Fibroblast of gingiva (primary cell): Measurements from ENCODE around the gene MPPED1.

Experiments used
- DNase-seq: peaks from one replicate; pipeline ENCODE4 v3.0.0-alpha.2; 2011; ENCODE audit warnings: low read depth

The MPPED1 gene

DNA sequence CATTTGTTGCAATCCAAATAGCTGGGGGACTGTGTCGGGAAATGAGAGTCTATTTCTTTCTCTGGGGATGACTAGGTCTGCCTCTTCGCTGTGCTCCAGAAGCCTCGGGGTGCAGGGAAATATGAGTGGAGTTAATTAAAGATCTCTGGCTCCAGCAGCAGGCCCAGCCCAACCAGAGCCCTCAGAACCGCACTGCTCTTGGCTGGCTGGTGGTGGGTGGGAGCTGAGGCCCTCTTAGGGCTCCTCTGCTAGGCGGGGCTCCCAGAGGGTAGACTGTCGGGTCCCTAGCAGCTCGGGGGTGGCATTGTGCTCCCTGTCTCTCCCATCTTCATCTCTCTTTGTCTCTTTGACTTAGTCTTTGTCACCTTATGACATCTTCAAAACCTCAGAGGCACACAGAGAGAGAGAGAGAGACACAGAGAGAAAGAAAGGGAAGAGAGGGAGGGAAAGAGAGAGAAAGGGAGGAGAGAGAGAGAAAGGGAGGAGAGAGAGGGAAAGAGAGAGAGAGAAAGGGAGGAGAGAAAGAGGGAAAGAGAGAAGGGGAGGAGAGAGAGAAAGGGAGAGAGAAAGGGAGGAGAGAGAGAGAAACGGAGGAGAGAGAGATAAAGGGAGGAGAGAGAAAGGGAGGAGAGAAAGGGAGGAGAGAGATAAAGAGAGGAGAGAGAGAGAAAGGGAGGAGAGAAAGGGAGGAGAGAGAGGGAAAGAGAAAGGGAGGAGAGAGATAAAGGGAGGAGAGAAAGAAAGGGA, 20.2 kb downstream of the MPPED1 start:
- DNase-seq: no peak

DNA sequence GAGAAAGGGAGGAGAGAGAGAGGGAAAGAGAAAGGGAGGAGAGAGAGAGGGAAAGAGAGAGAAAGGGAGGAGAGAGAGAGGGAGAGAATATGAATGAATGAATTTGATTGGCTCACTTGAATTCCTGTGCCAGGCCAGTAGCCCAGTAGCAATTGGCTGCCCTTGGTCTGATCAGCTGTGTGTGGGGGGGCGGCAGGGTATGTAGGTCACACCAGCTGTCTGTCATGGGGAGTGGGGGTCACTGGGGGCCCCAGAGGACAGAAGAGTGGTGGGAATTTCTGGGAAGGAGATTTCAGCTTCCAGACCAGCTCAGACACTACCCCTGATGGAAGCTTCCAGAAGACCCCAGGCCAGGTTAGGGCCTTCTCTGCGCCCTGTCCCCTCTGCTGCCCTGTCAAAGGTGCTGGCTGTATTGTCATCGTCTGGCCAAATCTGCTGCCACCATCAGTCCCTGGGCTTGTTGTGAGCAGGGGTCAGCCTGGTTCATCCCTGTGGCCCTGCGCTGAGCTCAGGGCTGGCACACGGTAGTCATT, 21.1 kb downstream of the MPPED1 start:
- DNase-seq: no peak

DNA sequence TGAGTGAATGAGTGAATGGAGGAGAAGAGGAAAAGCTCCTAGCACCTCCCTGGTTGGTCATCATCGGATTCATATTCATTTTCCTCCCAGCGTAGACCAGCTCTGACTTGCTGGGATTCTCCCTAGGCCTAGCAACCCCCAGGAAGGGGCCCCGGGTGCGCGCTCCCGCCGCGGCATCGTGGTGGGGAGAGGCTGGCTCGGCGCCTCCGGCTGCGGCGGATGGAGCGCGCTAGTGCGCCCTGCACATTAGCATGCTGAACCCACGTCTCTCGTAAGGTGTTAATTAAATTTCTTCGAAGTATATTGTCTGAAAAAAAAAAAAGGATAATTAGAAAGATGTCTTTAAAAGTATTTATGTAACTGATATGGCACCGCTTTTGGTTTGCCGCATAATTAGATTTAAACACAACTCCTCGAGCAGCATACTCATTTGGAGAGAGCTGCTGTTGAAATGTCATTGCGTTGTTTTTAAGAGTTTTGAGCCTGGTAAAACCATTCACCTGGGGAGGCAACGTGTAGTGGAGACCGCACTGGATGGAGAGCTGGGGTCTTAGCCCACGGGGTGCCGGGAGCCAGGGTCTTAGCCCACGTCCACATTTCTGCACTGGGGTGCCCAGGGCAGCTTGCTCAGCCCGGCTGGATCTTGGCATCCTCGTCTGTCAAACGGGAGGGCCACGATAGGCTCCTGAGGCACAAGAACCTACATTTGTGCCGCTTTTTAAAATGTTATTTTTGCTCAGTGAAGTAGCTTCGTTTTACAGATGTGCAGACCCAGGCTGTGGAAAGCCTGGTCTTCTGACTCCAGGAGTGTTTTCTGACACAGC, 21.8 kb downstream of the MPPED1 start:
- no peak for DNase-seq

DNA sequence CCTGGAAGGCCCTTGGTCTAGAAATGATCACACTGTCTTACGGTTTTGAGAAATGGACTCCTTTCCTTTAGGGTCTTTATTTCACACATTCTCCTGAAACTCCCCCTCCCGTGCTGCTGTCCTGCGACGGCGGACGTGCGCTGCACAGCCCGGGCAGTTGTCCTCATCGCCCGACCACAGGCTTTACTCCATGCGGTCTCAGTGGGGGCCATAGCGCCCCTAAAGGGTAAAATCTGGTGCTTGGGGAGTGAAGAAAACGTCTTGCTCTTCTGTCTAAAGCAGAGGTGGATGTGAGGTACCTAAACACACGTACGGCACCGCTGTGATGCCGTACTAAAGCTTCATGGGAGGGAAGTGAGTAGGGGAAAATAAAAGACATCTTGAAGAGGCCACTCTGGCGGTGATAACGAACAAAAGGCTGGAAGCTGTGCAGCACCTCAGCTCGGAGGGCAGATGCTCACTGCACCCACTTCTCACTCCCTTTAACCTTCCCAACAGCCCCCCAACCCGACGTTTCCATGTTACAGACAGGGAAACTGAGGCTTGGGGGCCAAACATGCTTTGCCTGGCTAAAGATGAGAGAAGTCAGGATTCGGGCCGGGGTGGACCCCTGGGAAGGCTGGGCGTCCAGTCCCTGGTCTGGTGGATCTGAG, 22.6 kb downstream of the MPPED1 start:
- DNase-seq: no peak

DNA sequence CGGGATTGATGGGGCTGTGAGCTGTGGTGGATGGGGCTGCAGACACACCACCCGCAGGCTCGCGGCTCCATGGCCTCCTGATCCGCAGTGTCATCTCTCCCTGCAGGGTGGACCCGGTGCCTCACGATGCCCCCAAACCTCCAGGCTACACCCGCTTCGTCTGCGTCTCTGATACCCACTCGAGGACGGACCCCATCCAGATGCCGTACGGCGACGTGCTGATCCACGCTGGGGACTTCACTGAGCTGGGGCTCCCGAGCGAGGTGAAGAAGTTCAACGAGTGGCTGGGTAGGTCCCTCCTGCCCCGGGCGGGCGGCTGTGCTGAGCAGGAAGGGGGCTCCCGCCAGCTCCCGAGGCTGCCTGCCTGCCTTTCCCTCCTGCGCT, 23.1 kb downstream of the MPPED1 start:
- no peak for DNase-seq

DNA sequence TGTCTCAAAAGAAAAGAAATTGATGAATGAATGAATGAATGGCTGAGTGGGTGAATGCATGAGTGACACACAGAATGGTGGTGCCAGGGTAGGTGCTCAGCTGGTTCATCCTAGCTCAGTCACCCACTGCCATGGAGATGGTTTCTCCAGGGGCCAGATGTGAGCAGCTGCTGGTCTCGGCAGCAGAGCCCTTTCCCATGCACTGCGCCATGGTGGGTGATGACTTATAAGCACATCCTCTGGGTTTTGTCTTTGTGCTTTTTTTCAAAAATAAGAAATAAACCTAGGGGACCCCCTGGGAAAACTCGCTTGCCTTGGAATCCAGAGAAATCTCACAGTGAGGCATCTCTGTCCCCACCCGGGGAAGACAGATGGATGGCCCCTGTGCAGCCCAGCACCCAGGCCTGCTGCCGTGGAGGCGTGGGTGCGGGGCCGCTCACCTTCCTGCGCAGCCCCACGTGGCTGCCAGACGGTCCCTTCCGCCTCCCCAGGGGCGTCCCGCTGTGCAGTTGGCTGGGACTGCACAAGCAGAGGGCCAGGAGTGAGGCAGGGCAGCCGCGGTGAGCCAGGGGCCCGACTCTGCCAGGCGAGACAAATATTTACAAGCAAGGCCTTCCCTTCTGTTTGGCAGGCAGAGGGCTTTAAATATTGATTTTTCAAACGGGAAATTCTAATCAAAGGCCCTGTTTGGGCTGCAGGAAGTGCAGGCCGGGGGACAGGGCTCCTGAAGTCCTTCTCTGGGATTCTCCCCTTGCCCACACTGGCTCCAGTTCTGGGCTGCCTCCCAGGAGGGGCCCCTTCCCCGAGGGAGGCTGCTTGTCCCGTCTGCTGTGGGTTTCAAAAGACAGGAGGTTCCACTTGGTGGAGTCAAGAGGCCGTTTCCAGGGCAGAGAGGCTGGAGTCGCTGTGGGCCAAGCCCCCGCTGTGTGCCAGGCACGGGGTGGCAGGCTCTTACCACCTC, 24.3 kb downstream of the MPPED1 start:
- no peak for DNase-seq

DNA sequence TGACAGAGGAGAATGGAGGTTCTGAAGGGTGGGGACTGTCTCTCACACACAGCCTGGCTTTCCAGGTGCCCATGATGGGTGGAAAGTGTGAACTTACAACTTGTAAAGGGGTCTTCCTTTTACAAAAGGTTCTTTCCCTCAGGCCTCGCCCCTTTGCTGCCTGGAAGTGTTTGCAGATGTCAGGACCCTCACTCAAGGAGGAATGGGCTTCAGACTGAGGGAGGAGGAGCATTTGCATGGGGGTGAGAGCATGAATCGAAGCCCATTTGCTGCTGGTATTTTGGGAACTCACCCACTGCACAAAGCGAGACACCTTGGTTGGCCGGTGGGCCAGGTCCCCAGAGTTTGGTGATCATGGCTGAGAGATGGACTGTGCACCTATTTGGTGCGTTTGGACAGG, 25.1 kb downstream of the MPPED1 start:
- DNase-seq: no peak

DNA sequence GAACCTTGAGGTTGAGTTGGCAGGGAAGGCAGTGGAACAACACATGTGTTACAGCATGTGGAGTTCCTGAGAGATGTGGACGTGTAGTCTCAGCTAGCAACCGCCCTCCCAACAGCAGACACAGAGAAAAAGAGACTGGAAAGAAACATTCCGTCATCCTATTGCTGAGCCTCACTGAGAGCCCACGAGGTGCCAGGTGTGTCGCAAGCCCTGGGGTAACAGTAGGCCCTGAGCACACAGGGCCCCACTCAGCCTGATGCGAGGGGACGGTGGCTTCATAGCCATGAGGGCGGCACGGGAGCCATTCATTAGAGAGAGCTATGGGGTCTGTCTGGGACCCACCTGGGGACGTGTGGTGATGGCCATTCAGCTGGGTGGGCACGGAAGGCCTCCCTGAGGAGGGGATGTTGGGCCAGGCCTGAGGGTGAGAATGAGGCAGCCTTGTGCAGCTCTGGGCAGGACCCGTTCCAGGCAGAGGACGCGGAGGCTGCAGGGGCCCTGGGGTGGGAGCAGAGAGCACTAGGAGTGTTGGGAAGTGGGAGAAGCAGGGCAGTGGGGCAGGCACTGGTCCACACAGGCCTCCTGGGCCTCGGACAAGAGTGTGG, 26.2 kb downstream of the MPPED1 start:
- DNase-seq: no peak

DNA sequence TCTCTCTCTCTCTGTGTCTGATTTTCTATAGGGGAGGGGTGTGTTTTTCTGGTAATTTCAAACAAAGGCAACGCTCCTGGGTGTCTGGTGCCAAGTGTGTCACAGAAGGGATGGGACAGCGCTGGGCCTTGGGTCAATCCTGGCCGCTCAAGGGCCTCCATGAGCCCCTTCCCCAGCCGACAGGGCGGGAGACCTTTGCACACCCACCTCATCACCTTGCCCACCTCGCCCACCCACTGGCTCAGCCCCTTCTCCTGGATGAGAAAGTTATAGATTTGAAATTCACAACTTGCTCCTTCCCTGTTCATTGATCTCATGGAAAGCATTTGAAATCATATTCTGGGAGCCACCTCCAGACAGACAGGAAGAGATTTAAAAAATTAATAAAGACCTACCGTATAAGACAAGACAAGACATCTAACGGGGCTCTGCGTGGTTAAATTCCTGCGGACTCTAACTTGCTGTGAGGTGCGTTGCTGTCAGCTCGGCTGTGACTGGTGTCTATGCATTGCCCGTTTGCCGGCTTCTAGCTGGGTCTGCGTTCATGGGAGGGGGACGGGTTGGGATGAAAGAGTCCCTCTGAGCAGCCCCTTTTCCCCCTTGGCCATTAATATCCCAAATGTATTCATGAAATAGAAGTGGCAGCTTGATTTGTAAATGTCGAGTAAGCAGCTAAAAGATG, 27.0 kb downstream of the MPPED1 start:
- no peak for DNase-seq

DNA sequence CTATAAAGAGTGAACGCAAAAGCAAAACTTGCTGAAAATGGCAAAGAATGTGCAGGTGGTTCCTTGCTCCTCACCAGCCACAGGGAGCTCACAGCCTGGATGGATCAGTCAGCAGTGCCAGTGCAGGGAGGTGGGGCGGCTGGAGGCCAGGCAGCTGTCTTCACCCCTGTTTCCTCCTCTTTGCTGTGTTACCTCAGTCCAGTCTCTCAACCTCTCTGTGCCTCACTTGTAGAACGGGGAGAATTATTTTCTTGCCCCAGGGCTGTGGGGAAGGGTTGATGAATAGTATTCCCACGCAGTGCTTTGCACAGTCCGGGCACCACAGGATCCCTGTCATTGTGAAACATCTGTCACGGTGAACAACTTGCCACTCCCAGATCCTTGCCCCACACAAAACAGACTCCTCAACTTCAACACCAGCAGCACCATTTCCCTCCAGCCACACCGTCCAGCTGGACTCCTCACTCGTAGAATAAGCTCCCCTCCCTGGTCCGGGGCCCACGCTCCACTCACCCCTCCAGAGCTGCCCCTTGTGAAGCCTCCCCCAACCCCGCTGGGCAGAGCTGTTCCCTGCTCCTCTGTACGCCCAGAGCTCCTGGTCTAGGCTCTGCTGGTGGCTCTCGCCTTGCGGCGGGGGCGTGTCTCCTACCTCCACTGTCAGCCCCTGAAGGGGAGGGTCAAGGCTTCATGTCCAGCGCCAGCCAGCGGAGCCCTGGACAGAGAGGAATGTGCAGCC, 27.7 kb downstream of the MPPED1 start:
- no peak for DNase-seq

DNA sequence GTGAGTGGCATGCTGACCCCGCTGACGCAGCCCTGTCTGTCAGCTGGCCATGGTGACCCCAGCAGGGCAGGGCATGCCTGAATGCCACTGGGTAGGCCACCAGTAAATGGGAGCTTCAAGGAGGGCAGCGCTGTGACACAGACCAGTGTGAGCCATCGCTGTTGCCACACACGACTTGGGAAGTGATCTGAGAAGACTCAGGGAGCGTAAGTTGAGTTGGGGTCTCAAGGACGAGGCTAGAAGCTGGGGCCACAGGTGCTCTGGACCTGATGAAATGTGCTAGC, 28.2 kb downstream of the MPPED1 start:
- DNase-seq: no peak

DNA sequence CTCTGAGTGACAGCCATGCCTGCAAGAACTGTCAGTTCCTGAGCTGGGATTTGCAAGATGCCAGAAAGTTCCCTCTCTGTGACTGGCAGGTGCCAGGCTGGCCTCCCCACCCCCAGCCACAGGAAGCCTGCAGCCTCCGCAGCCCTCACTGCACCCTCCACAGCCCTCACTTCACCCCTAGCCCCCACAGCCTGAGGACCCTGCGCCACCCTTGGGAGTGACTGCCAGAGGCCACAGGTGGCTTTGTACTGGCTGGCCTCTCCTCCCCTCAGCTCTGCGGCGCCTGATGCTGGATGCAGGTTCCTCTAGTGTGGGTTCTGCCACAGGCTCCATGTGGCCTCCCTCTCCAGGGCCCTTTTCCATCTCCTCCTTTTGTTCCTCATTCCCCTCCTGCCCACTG, 28.7 kb downstream of the MPPED1 start:
- no peak for DNase-seq

DNA sequence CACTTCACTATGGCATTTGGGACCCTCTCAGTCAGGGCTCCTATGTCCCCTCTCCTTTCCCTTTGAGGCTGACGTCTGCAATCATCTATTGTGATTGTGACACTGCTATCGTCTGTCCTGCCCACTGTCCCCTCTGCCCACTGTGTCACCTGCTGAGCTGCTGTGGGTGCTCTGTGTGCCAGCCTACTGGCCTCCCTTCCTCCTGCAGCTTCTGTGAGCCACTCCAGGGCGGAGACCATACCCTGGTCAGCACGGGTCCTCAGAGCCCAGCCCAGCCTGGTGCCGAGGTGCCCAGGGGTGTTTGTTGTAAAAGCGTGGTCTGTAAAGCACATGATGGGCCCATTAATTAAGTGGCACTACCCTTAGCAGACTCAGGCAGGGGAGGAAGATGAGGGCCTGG, 29.4 kb downstream of the MPPED1 start:
- no peak for DNase-seq

DNA sequence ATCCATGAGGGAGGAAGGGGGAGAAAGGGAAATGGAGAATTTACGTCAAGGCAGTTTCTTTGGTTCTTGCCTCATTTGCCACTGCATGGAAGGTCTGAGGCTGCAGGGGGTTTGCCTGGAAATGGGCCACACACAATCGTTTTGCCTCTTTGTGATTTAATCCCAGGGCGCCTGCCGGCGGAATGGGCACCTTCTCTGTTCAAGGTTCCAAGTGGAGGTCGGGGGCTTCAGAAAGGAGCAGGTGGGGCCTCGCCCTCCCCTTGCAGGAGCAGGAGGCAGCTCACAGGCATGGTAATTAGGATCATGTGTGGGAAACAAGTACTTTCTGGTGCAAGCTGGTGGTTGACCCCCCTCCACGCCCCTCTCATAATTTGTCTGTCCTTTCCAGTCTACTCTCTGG, 29.9 kb downstream of the MPPED1 start:
- DNase-seq: no peak

DNA sequence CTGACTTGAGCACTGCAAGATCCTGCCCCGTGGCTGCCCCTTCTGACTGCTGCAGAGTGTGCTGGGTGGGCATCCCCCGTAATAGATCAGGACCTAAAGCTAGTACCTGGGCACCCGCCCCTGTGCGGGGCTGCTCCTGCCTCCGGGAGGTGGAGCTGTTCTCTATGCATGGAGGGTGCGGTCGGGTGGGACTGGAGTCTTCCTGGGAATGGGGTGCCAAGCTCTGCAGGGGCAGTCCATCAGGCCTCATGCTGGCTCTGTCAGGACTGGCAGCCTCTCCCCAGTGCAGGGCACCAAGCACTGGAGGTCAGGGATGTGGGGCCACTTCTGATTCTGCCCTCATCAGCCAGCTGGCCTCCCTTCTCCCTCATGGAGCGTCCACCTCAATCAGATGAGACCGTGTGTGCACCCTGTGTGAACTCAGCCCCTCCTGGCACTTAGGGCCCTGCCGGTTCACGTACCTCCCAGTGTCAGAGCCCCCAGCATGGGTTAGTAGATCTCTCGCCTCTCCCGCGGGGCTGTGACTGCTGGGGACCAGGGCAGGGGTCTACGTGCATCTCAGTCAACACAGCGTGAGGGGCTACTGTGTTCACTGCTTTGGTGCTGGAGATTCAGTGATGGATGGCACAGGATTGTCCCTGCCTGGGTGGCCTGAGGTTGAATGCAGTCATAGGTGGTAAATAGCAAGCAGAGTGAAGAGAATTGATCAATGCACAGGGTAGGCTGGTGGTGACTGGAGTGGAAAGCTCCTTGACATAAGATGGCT, 30.8 kb downstream of the MPPED1 start:
- DNase-seq: no peak

DNA sequence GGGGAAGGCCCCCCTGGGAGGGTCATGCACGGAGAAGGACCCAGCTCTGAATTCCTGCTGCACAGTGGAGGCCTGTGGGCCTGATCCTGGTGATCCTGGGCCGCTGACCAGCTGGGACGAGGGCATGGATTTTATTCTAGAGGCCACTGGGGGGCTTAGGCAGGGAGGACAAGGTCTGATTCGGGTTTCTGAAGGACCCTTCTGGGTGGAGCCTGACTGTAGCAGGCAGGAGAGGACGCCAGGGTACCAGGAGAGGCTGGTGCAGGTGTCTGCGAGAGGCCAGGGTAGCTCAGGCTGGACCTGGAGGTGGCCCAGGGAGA, 31.3 kb downstream of the MPPED1 start:
- DNase-seq: no peak

DNA sequence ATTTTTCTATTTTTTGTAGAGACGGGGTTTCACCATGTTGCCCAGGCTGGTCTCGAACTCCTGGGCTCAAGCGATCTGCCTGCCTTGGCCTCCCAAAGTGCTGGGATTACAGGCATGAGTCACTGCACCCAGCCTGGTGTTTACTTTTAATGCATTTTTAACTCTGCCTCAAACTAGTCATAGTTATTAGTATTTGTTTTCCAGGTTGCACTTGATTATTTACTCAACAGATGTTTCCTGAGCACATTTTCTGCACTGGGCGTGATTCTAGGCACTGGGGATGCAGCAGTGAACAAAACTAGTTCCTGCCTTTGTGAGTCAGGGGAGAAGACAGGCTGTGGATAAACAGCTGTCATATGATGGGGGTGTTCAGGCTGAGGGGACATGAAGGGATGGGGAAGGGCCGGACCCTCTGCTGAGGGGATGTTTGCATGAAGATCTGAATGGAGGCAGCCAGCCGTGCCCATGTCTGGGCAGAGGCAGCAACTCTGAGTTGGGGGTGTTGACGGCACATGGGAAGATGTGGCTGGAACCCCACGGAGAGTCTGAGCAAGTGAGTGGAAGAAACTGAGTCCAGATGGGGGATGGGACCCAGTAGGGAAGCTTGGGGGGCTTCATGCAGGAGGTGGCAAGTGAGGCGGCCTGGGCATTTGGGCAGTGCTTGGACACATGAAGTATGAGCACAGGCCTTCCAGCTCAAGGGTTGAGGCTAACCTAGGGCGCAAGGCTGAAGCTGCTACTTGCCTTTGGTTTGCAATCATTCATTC, 34.4 kb downstream of the MPPED1 start:
- DNase-seq: no peak

DNA sequence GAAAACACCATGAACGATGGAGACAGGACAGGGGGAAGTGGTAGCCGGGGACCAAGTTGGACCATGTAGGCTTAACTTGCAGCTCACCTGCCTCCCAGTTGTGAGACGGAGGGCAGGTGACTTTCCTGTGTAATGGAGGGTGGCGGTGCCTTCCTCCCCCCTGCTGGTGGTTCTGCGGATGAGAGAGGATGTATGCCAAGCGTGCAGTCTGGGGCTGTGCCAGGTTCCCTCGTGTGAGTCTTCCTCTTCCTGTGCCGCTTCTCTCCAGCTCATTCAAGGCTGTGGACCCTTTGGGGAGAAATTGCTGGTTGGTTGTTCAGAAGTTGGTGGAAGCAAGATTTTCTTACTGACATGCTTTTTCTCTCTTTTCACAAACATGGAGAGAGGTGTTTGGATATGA, 35.1 kb downstream of the MPPED1 start:
- no peak for DNase-seq

DNA sequence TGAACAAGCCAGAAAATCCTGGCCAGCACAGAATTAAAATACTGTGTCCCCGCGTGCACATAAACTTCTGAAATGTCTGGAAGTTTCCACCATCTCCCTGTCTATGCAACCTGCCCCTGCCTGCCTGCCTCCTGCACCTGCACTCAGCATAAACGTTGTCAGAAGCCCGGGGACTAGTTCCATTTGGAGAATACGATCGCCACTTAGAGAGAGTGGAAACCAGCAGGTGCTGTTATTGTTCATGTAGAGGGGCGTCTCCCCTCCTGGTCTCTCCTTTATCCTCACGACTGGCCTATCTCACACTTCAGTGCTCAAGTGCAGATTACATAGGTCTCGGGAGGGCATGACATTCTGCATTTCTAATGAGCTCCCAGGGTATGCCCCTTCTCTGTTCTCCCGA, 35.6 kb downstream of the MPPED1 start:
- DNase-seq: no peak
